Heart left ventricle (tissue), 16 donors: Measurements from ENCODE around the gene PXYLP1. TPM values are rescaled to one million over a fixed set of nuclear protein-coding genes. Genes with fewer than 3 reads are reported as not detected.

ENCODE experiments used
- ATAC-seq, 4 donors: fragments of 200-7000 bp; cut with Tn5 transposase; one replicate each; pipeline ENCODE4 v1.9.1; 2020 to 2022; ENCODE audit warnings: moderate library complexity in 4 of 4, mild to moderate bottlenecking in 3 of 4, moderate number of reproducible peaks in 1 of 4
- DNase-seq, 5 donors: peaks; one replicate each; pipeline ENCODE4 v3.0.0-alpha.2; 2020
- H3K27ac ChIP-seq, 12 donors: fragments of 200-600 bp; sonication (generic) in 4 of 12; one replicate each; pipeline versions ENCODE4 v1.5.0 to v1.8.0; 2016 to 2022; ENCODE audit warnings: mild to moderate bottlenecking in 2 of 12
- H3K27me3 ChIP-seq, 9 donors: fragments of 200-600 bp; sonication (generic) in 2 of 9; one replicate each; pipeline versions ENCODE4 v1.5.1 to v1.8.0; 2016 to 2022; ENCODE audit warnings: mild to moderate bottlenecking in 3 of 9
- H3K36me3 ChIP-seq, 9 donors: fragments of 200-600 bp; sonication (generic) in 2 of 9; one replicate each; pipeline versions ENCODE4 v1.5.0 to v1.8.0; 2018 to 2022; ENCODE audit warnings: mild to moderate bottlenecking in 2 of 9
- H3K4me1 ChIP-seq, 12 donors: fragments of 200-600 bp; sonication (generic) in 4 of 12; one replicate each; pipeline versions ENCODE4 v1.5.0 to v1.8.0; 2016 to 2022; ENCODE audit warnings: mild to moderate bottlenecking in 3 of 12
- H3K4me3 ChIP-seq, 12 donors: fragments of 200-600 bp; sonication (generic) in 4 of 12; one replicate each; pipeline versions ENCODE4 v1.5.0 to v1.8.0; 2017 to 2022; ENCODE audit warnings: mild to moderate bottlenecking in 9 of 12, moderate library complexity in 4 of 12
- H3K9me3 ChIP-seq, 12 donors: fragments of 200-600 bp; sonication (generic) in 4 of 12; one replicate each; pipeline versions ENCODE4 v1.5.0 to v1.8.0; 2016 to 2022; ENCODE audit warnings: mild to moderate bottlenecking in 1 of 12
- CTCF ChIP-seq, 12 donors: fragments of 200-600 bp; sonication (generic) in 4 of 12; IDR thresholded peaks; one replicate each; pipeline versions ENCODE4 v1.5.0 to v1.8.0; 2018 to 2022; ENCODE audit warnings: antibody characterized with exemption in 12 of 12, mild to moderate bottlenecking in 5 of 12
- POLR2A ChIP-seq, 2 donors: fragments of 450-650 bp; IDR thresholded peaks; one replicate each; pipeline ENCODE4 v1.6.1; 2017; ENCODE audit warnings: antibody characterized with exemption in 2 of 2, mild to moderate bottlenecking in 2 of 2, moderate library complexity in 2 of 2
- WGBS, 4 donors: extraction: QIAGEN DNeasy Blood & Tissue Kit in 2 of 4; methylation state at CpG; one replicate each; pipeline versions ENCODE4 v1.1.5 to v1.1.7; 2013 to 2018; 5-methylcytosine and 5-hydroxymethylcytosine counted together
- intact Hi-C, 10 donors: fragments of 100-400 bp; cut with DNase I; formaldehyde crosslinking; loops; one replicate each; pipeline versions ENCODE4 v1.11.1 to v1.14.2; 2022
- polyA plus RNA-seq, 2 donors: library from polyadenylated mRNA; stranded (reverse); fragments of 200-250 nt; gene quantifications; one replicate each; pipeline ENCODE4 v1.2.3, GENCODE V29; 2013
- total RNA-seq, 9 donors: library from RNA; depleted of rRNA in 2 of 9; stranded (reverse); fragments of >200 nt in 2 of 9; fragmentation: NEBNext Ultra II Directional in 3 of 9; extraction: Animal tissue kit (Norgen Biotek cat#: 25700) in 3 of 9; gene quantifications; one replicate each; pipeline versions ENCODE4 v1.1.0 to v1.2.4, GENCODE V29; 2016 to 2023
- donor health status: ischemic (EF 13 %, LVEDD 7.1; RV severe dilation, severe dysfunction).
- donor health status: healthy with polysubstance abuse.
- donor health status: DM: no; HTN: yes; CAD: no.
- donor health status: DM: no; HTN: no; CAD: no.
- donor health status: ischemic (EF 25% LVEDD 6.9; RV normal size, moderate dysfunction).
- donor health status: ischemic (EF 25% LVEDD 5.7; RV mildly dilated, moderate dysfunction).
- donor health status: healthy.
- donor health status: DM: yes; HTN: yes; CAD: no.
- donor health status: ischemic (EF 35%, LVEDD 5.7; RV mildly dilated, moderate dysfunction).
- donor health status: nonischemic (EF 11% LVEDD 7.7; RV severe dilation, severe dysfunction).
- donor health status: DM: yes; HTN: yes; CAD: no.
- donor health status: PGD.
- donor health status: ischemic (EF 29% LVEDD 5.4; RV normal size, mild dysfunction).
- donor health status: nonischemic (EF 23%, LVEDD 6.1; RV moderate dilation, normal function).

PXYLP1 gene
- total and polyA plus RNA-seq, 11 donors = 7.3 to 30.6 (median 21.2) TPM

- TF ChIP-seq POLR2A (IDR thresholded peaks at IDR 0.05) (no peak), CTCF (IDR thresholded peaks at IDR 0.05) (no peak)
- 91 to 95% (median 93%) methylated on average over 3 of the region's 3 CpGs for WGBS, 4 donors
These were observed 99.2 kb downstream of the PXYLP1 start for GRCh38 chr3:141330718-141331376.

GRCh38 chr3:141331377-141332318 is 100.0 kb downstream of the PXYLP1 start:
- H3K27ac ChIP-seq = peak overlapping the region in 9 of 12 donors; percentile 20 to 74 (median 59)
- TF ChIP-seq POLR2A (IDR thresholded peaks at IDR 0.05) (no peak), CTCF (IDR thresholded peaks at IDR 0.05) (no peak)
- H3K4me3 ChIP-seq = no peak overlapping the region
- H3K27me3 ChIP-seq = no peaks in the 10 kb centered on the region
- WGBS, 4 donors = 58 to 63% (median 60%) methylated on average over 9 of the region's 9 CpGs
- no peaks in the 10 kb centered on the region for H3K9me3 ChIP-seq
- intact Hi-C loops = no loop called here
- peak; percentile 65 to 92 (median 90) for ATAC-seq
- peaks cover 0 to 19% (median 7%) of the 10 kb centered on the region in 12 donors for H3K4me1 ChIP-seq
- peak; percentile 65 to 92 (median 87) for DNase-seq
- no peaks in the 10 kb centered on the region for H3K36me3 ChIP-seq

More at GRCh38 chr3:141330718-141331376, 99.2 kb downstream of the PXYLP1 start:
- no peaks in the 10 kb centered on the region for H3K36me3 ChIP-seq
- no peak for DNase-seq
- no peaks in the 10 kb centered on the region for H3K27me3 ChIP-seq
- peak overlapping the region in 7 of 12 donors; percentile 17 to 71 (median 44) for H3K27ac ChIP-seq
- H3K4me1 ChIP-seq = peaks cover 0 to 19% (median 7%) of the 10 kb centered on the region in 12 donors
- no peak for ATAC-seq
- intact Hi-C loops = no loop called here
- H3K9me3 ChIP-seq = no peaks in the 10 kb centered on the region
- no peak overlapping the region for H3K4me3 ChIP-seq

GRCh38 chr3:141332416-141332815 is 100.8 kb downstream of the PXYLP1 start:
- peak overlapping the region in 9 of 12 donors; percentile 20 to 74 (median 51) for H3K27ac ChIP-seq
- intact Hi-C loops = no loop called here

More at GRCh38 chr3:141332416-141332815, 100.8 kb downstream of the PXYLP1 start:
- Histone ChIP-seq H3K36me3 (no peaks in the 10 kb centered on the region), H3K4me1 (peaks cover 0 to 21% (median 7%) of the 10 kb centered on the region in 12 donors), H3K27me3 (no peaks in the 10 kb centered on the region), H3K4me3 (no peak overlapping the region), H3K9me3 (no peaks in the 10 kb centered on the region)
- 87 to 93% (median 89%) methylated on average over 5 of the region's 5 CpGs for WGBS, 4 donors
- ATAC-seq (no peak), DNase-seq (no peak)
- TF ChIP-seq CTCF (IDR thresholded peaks at IDR 0.05) = no peak
- TF ChIP-seq POLR2A (IDR thresholded peaks at IDR 0.05) = no peak
